Non-pigmented ciliary epithelial cell (primary cell): ENCODE data around the gene CAPN9.

Experiments
- DNase-seq: peaks from one replicate; pipeline ENCODE4 v3.0.0-alpha.2; 2010; ENCODE audit warnings: low read depth

Gene CAPN9

GRCh38 chr1:230768903-230769570, 21.8 kb downstream of the CAPN9 start:
- DNase-seq = peak; percentile 63

GRCh38 chr1:230770317-230770716, 23.1 kb downstream of the CAPN9 start:
- DNase-seq = no peak

GRCh38 chr1:230771773-230772354, 24.7 kb downstream of the CAPN9 start:
- no peak for DNase-seq

- DNase-seq = no peak
Measured at GRCh38 chr1:230772457-230773395, 25.5 kb downstream of the CAPN9 start.

GRCh38 chr1:230773396-230774033, 26.3 kb downstream of the CAPN9 start:
- no peak for DNase-seq

- DNase-seq = no peak
Measured at GRCh38 chr1:230778916-230779590, 31.9 kb downstream of the CAPN9 start.

GRCh38 chr1:230781131-230781530, 33.9 kb downstream of the CAPN9 start:
- DNase-seq = no peak

- no peak for DNase-seq
Measured at GRCh38 chr1:230781594-230781993, 34.4 kb downstream of the CAPN9 start.

- no peak for DNase-seq
Measured at GRCh38 chr1:230784163-230784562, 37.0 kb downstream of the CAPN9 start.

- DNase-seq = no peak
Measured at GRCh38 chr1:230785636-230786384, 38.6 kb downstream of the CAPN9 start.

- no peak for DNase-seq
Measured at GRCh38 chr1:230786385-230786753, 39.2 kb downstream of the CAPN9 start.

GRCh38 chr1:230787471-230787870, 40.3 kb downstream of the CAPN9 start:
- DNase-seq = no peak

- DNase-seq = no peak
Measured at GRCh38 chr1:230788561-230789275, 41.5 kb downstream of the CAPN9 start.

- DNase-seq = no peak
Measured at GRCh38 chr1:230790026-230790425, 42.8 kb downstream of the CAPN9 start.

- DNase-seq = no peak
Measured at GRCh38 chr1:230791986-230792564, 44.9 kb downstream of the CAPN9 start.

- no peak for DNase-seq
Measured at GRCh38 chr1:230792691-230793462, 45.7 kb downstream of the CAPN9 start.

- no peak for DNase-seq
Measured at GRCh38 chr1:230793463-230793745, 46.2 kb downstream of the CAPN9 start.

- DNase-seq = no peak
Measured at GRCh38 chr1:230794431-230794830, 47.2 kb downstream of the CAPN9 start.

- DNase-seq = no peak
Measured at GRCh38 chr1:230794871-230795605, 47.9 kb downstream of the CAPN9 start.
